GM19438 (cell line): ENCODE measurements around the gene COL6A5.

Experiments used
- ATAC-seq: cut with Tn5 transposase; IDR thresholded peaks from one replicate; pipeline ENCODE4 v1.9.1; 2021; ENCODE audit warnings: low read depth; ENCODE audit not compliant: unreplicated experiment

COL6A5 gene

GRCh38 chr3:130515755-130516154 is 170.3 kb downstream of the COL6A5 start:
- ATAC-seq: no peak

GRCh38 chr3:130516645-130517512 is 171.4 kb downstream of the COL6A5 start, which contains the start of gene COL6A6:
TSS of gene COL6A6 (plus strand) at chr3:130517177. CDS start at chr3:130560365, 43,188 bp downstream.
- ATAC-seq: no peak

- no peak for ATAC-seq
These were observed 172.1 kb downstream of the COL6A5 start for GRCh38 chr3:130517602-130518001.

- ATAC-seq: no peak
These were observed 174.3 kb downstream of the COL6A5 start for GRCh38 chr3:130519754-130520153.

- ATAC-seq: no peak
These were observed 176.9 kb downstream of the COL6A5 start for GRCh38 chr3:130522399-130522798.

GRCh38 chr3:130527426-130527825 is 182.0 kb downstream of the COL6A5 start:
- no peak for ATAC-seq

- ATAC-seq: no peak
These were observed 182.6 kb downstream of the COL6A5 start for GRCh38 chr3:130528120-130528519.

GRCh38 chr3:130529486-130530215 is 184.2 kb downstream of the COL6A5 start:
- no peak for ATAC-seq

- ATAC-seq: no peak
These were observed 187.8 kb downstream of the COL6A5 start for GRCh38 chr3:130533247-130533646.
